K562 (cell line): ENCODE data around the gene CCNY. TPM values are rescaled to one million over a fixed set of nuclear protein-coding genes. Genes with fewer than 3 reads are reported as not detected.
A peak's percentile ranks its signal among the peaks of the same experiment; 100 is the strongest.

Experiments used
- CEBPZ ChIP-seq: fragments of 150-350 bp; IDR thresholded peaks from 2 replicates; pipeline ENCODE4 v1.6.1; 2014; ENCODE audit warnings: low read depth, mild to moderate bottlenecking, low read length, borderline replicate concordance
- FOSL1 ChIP-seq: fragments of 200-800 bp; sonication (Bioruptor generic); conservative IDR thresholded peaks from 2 replicates; pipeline ENCODE4 v1.6.1; 2016; ENCODE audit warnings: missing genetic modification characterization, missing compliant biosample characterization
- REST ChIP-seq, 2 experiments: fragments of 450-650 bp; formaldehyde crosslinking in 1 of 2; IDR thresholded peaks; 2 replicates each; pipeline versions ENCODE4 v1.4.0 to v1.6.1; 2014 to 2020; ENCODE audit warnings: mild to moderate bottlenecking in 2 of 2, borderline replicate concordance in 1 of 2, low read depth in 1 of 2
- ZNF586 ChIP-seq: fragments of 450-650 bp; formaldehyde crosslinking; conservative IDR thresholded peaks from 2 replicates; pipeline ENCODE4 v1.4.0; 2020; ENCODE audit warnings: mild to moderate bottlenecking, moderate library complexity
- polyA plus RNA-seq, 8 experiments: library from polyadenylated mRNA; depleted of rRNA in 4 of 8; stranded (reverse) in 5 of 8; unstranded in 3 of 8; fragments of >200 nt; fragmentation: Nextera tagmentation in 2 of 8; fragmentation: Illumina TruSeq in 1 of 8; extraction: Ambion mirVana in 2 of 8; extraction: Trizol in 1 of 8; gene quantifications; 2 replicates each; pipeline versions ENCODE4 v1.2.1 to v1.2.3, GENCODE V29; 2011 to 2014; ENCODE audit warnings: inconsistent platforms in 1 of 8, missing spikeins in 1 of 8
- total RNA-seq, 7 experiments: library from RNA; depleted of rRNA in 6 of 7; stranded (reverse); fragments of >200 nt in 6 of 7; fragmentation: Illumina TruSeq in 2 of 7; extraction: Trizol in 2 of 7; gene quantifications; 2 replicates each; pipeline versions ENCODE4 v1.2.1 to v1.2.3, GENCODE V29; 2011 to 2021; ENCODE audit warnings: low replicate concordance in 1 of 7

The CCNY gene
- total and polyA plus RNA-seq, 9 of the 15 experiments (the other 6 are each of a cell fraction or from before 2014, with no cell fraction given), result 8.4 to 109 (median 38.6) TPM

GRCh38 chr10:35409094-35409582 lies 72.8 kb downstream of the CCNY start (continued):
- no peak for TF ChIP-seq ZNF586 (CRISPR knock-in tag)
- TF ChIP-seq REST (IDR thresholded peaks at IDR 0.05; ENCODE audit: borderline replicate concordance), result no peak
- TF ChIP-seq REST (CRISPR knock-in tag; IDR thresholded peaks at IDR 0.05; ENCODE audit: low read depth), result no peak
- TF ChIP-seq FOSL1 (tag), result 0 out of 2 replicates have a peak, but pooled peaks have one; percentile 21
- TF ChIP-seq CEBPZ, result no peak
